Ishikawa (cell line): ENCODE data around the gene RAB9B.

ENCODE experiments used
- CEBPB ChIP-seq: IDR thresholded peaks from 2 replicates; pipeline ENCODE4 v1.6.1; 2012
- CREB1 ChIP-seq: IDR thresholded peaks from 2 replicates; pipeline ENCODE4 v1.6.1; 2012; ENCODE audit warnings: low read depth
- EGR1 ChIP-seq: IDR thresholded peaks from 2 replicates; pipeline ENCODE4 v1.6.1; 2012
- FOXM1 ChIP-seq: IDR thresholded peaks from 2 replicates; pipeline ENCODE4 v1.6.1; 2012; ENCODE audit warnings: low read depth, borderline replicate concordance
- NFIC ChIP-seq: IDR thresholded peaks from 2 replicates; pipeline ENCODE4 v1.6.1; 2012
- RAD21 ChIP-seq: IDR thresholded peaks from 2 replicates; pipeline ENCODE4 v1.6.1; 2012; ENCODE audit warnings: low read depth
- REST ChIP-seq: IDR thresholded peaks from 2 replicates; pipeline ENCODE4 v1.6.1; 2012; ENCODE audit warnings: low read depth, mild to moderate bottlenecking
- TAF1 ChIP-seq: IDR thresholded peaks from 2 replicates; pipeline ENCODE4 v1.6.1; 2012; ENCODE audit warnings: low read depth, mild to moderate bottlenecking
- TCF12 ChIP-seq: IDR thresholded peaks from 2 replicates; pipeline ENCODE4 v1.6.1; 2012; ENCODE audit warnings: low read depth
- YY1 ChIP-seq: IDR thresholded peaks from 2 replicates; pipeline ENCODE4 v1.6.1; 2012; ENCODE audit warnings: low read depth
- TF ChIP-seq, protein P1 (sequence below): IDR thresholded peaks from 2 replicates; pipeline ENCODE4 v1.6.1; 2012

DNA sequence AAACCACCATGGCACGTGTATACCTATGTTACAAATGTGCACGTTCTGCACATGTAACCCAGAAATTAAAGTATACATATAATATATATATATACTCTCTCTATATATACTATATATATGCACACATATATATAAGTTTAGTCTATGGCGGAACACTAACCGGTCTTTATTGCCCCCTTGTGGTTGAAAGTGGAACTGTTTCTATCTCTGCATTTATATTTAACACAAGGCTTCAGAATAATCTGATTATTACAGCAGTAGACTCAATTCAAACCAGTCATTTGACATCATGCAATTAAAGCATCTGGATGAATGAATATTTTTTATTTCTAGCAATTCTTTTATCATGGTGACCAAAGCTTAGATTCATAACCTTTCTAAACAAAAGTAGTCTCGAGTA is 14.6 kb downstream of the RAB9B start:
- TF ChIP-seq RAD21 (peak; percentile 55), TCF12 (no peak), NFIC (no peak), CREB1 (no peak), YY1 (no peak), CEBPB (no peak), REST (no peak), TAF1 (no peak), FOXM1 (no peak), EGR1 (no peak)
- TF ChIP-seq, protein P1, sequence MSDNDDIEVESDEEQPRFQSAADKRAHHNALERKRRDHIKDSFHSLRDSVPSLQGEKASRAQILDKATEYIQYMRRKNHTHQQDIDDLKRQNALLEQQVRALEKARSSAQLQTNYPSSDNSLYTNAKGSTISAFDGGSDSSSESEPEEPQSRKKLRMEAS, result no peak
